ENCODE measurements around the gene KLHL13. TPM values are rescaled to one million over a fixed set of nuclear protein-coding genes. Genes with fewer than 3 reads are reported as not detected.
"Not testable (repeated sequence)": the region's sequence is repeated elsewhere in the genome, so short reads cannot be mapped to it uniquely, and the experiment has no call there.

Gene KLHL13
- total and polyA plus RNA-seq, 4 donors, result 2.3 to 6.8 (median 3.9) TPM

- 41 to 79% methylated on average over 2 of the region's 2 CpGs for WGBS, 2 donors
- no peaks in the 10 kb centered on the region for H3K27me3 ChIP-seq (ENCODE audit: control insufficient read depth in 1 of 2, insufficient read depth in 2 of 2, low read length in 1 of 2)
- DNase-seq (no peak), ATAC-seq (ENCODE audit: low FRiP score) (no peak)
- no peak overlapping the region for H3K4me3 ChIP-seq (ENCODE audit: low read length in 2 of 2)
- H3K9me3 ChIP-seq (ENCODE audit: control insufficient read depth, low read length), result no peaks in the 10 kb centered on the region
- H3K27ac ChIP-seq (ENCODE audit: low read depth in 1 of 2, low read length in 2 of 2), result no peak overlapping the region
- H3K4me1 ChIP-seq (ENCODE audit: control insufficient read depth in 1 of 2, insufficient read depth in 2 of 2, low read length in 2 of 2), result no peaks in the 10 kb centered on the region
- H3K36me3 ChIP-seq (ENCODE audit: control insufficient read depth in 1 of 2, insufficient read depth in 2 of 2, low read length in 1 of 2), result no peaks in the 10 kb centered on the region
- intact Hi-C loops (cut with DNase I), result no loop called here
These were observed 93.9 kb downstream of the KLHL13 start for GRCh38 chrX:118022753-118023152.

- no peaks in the 10 kb centered on the region for H3K36me3 ChIP-seq (ENCODE audit: control insufficient read depth in 1 of 2, insufficient read depth in 2 of 2, low read length in 1 of 2)
- intact Hi-C loops (cut with DNase I), result no loop called here
- DNase-seq, result no peak
- H3K4me1 ChIP-seq (ENCODE audit: control insufficient read depth in 1 of 2, insufficient read depth in 2 of 2, low read length in 2 of 2), result no peaks in the 10 kb centered on the region
- no peak for ATAC-seq (ENCODE audit: low FRiP score)
- no peak overlapping the region for H3K4me3 ChIP-seq (ENCODE audit: low read length in 2 of 2)
- H3K9me3 ChIP-seq (ENCODE audit: control insufficient read depth, low read length), result no peaks in the 10 kb centered on the region
- H3K27me3 ChIP-seq (ENCODE audit: control insufficient read depth in 1 of 2, insufficient read depth in 2 of 2, low read length in 1 of 2), result no peaks in the 10 kb centered on the region
- no peak overlapping the region for H3K27ac ChIP-seq (ENCODE audit: low read depth in 1 of 2, low read length in 2 of 2)
These were observed 100.2 kb downstream of the KLHL13 start for GRCh38 chrX:118016422-118016821.

DNA sequence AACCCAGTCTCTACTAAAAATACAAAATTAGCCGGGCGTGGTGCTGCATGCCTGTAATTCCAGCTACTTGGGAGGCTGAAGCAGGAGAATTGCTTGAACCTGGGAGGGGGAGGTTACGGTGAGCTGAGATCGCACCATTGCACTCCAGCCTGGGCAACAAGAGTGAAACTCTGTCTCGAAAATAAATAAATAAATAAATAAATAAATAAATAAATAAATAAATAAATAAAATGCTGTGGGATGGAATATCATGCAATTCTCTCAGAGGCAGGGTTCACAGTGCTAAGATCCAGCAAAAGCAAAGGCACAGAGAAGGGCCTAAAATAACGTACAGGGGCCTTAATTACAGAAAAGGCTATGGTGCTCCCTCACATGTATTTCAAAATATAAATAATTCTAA lies 114.2 kb downstream of the KLHL13 start:
- H3K27ac ChIP-seq (ENCODE audit: low read depth in 1 of 2, low read length in 2 of 2); H3K27me3 ChIP-seq (ENCODE audit: control insufficient read depth in 1 of 2, insufficient read depth in 2 of 2, low read length in 1 of 2); DNase-seq; H3K4me3 ChIP-seq (ENCODE audit: low read length in 2 of 2); H3K36me3 ChIP-seq (ENCODE audit: control insufficient read depth in 1 of 2, insufficient read depth in 2 of 2, low read length in 1 of 2); ATAC-seq (ENCODE audit: low FRiP score); H3K4me1 ChIP-seq (ENCODE audit: control insufficient read depth in 1 of 2, insufficient read depth in 2 of 2, low read length in 2 of 2); H3K9me3 ChIP-seq (ENCODE audit: control insufficient read depth, low read length); intact Hi-C loops (cut with DNase I): not testable (repeated sequence)
- WGBS, 2 donors, result 89 to 96% methylated on average over 6 of the region's 6 CpGs

GRCh38 chrX:118000518-118000917 lies 116.1 kb downstream of the KLHL13 start:
- DNase-seq, result no peak

GRCh38 chrX:117998171-117998570 lies 118.4 kb downstream of the KLHL13 start:
- Histone ChIP-seq H3K27ac (ENCODE audit: low read depth in 1 of 2, low read length in 2 of 2) (no peak overlapping the region), H3K4me3 (ENCODE audit: low read length in 2 of 2) (no peak overlapping the region), H3K9me3 (ENCODE audit: control insufficient read depth, low read length) (no peaks in the 10 kb centered on the region), H3K36me3 (ENCODE audit: control insufficient read depth in 1 of 2, insufficient read depth in 2 of 2, low read length in 1 of 2) (no peaks in the 10 kb centered on the region), H3K27me3 (ENCODE audit: control insufficient read depth in 1 of 2, insufficient read depth in 2 of 2, low read length in 1 of 2) (no peaks in the 10 kb centered on the region), H3K4me1 (ENCODE audit: control insufficient read depth in 1 of 2, insufficient read depth in 2 of 2, low read length in 2 of 2) (no peaks in the 10 kb centered on the region)
- 84 to 96% methylated on average over 2 of the region's 2 CpGs for WGBS, 2 donors
- ATAC-seq (ENCODE audit: low FRiP score), result no peak
- intact Hi-C loops (cut with DNase I), result no loop called here
- no peak for DNase-seq

More at GRCh38 chrX:118000518-118000917, 116.1 kb downstream of the KLHL13 start:
- no peak for ATAC-seq (ENCODE audit: low FRiP score)
- Histone ChIP-seq H3K27ac (ENCODE audit: low read depth in 1 of 2, low read length in 2 of 2) (no peak overlapping the region), H3K4me3 (ENCODE audit: low read length in 2 of 2) (no peak overlapping the region), H3K9me3 (ENCODE audit: control insufficient read depth, low read length) (no peaks in the 10 kb centered on the region), H3K36me3 (ENCODE audit: control insufficient read depth in 1 of 2, insufficient read depth in 2 of 2, low read length in 1 of 2) (no peaks in the 10 kb centered on the region), H3K4me1 (ENCODE audit: control insufficient read depth in 1 of 2, insufficient read depth in 2 of 2, low read length in 2 of 2) (no peaks in the 10 kb centered on the region), H3K27me3 (ENCODE audit: control insufficient read depth in 1 of 2, insufficient read depth in 2 of 2, low read length in 1 of 2) (no peaks in the 10 kb centered on the region)
- intact Hi-C loops (cut with DNase I), result no loop called here

GRCh38 chrX:117996918-117997480 lies 119.6 kb downstream of the KLHL13 start:
- Histone ChIP-seq H3K4me1 (ENCODE audit: control insufficient read depth in 1 of 2, insufficient read depth in 2 of 2, low read length in 2 of 2) (no peaks in the 10 kb centered on the region), H3K4me3 (ENCODE audit: low read length in 2 of 2) (no peak overlapping the region), H3K27ac (ENCODE audit: low read depth in 1 of 2, low read length in 2 of 2) (no peak overlapping the region), H3K27me3 (ENCODE audit: control insufficient read depth in 1 of 2, insufficient read depth in 2 of 2, low read length in 1 of 2) (no peaks in the 10 kb centered on the region), H3K9me3 (ENCODE audit: control insufficient read depth, low read length) (no peaks in the 10 kb centered on the region), H3K36me3 (ENCODE audit: control insufficient read depth in 1 of 2, insufficient read depth in 2 of 2, low read length in 1 of 2) (no peaks in the 10 kb centered on the region)
- DNase-seq (no peak), ATAC-seq (ENCODE audit: low FRiP score) (no peak)
- 51 to 79% methylated on average over 3 of the region's 3 CpGs for WGBS, 2 donors
- intact Hi-C loops (cut with DNase I), result no loop called here

- intact Hi-C loops (cut with DNase I), result no loop called here
These were observed 120.2 kb downstream of the KLHL13 start for GRCh38 chrX:117996408-117996807.

GRCh38 chrX:117995378-117995777 lies 121.2 kb downstream of the KLHL13 start:
- Histone ChIP-seq H3K9me3 (ENCODE audit: control insufficient read depth, low read length) (no peaks in the 10 kb centered on the region), H3K27ac (ENCODE audit: low read depth in 1 of 2, low read length in 2 of 2) (no peak overlapping the region), H3K36me3 (ENCODE audit: control insufficient read depth in 1 of 2, insufficient read depth in 2 of 2, low read length in 1 of 2) (no peaks in the 10 kb centered on the region), H3K4me1 (ENCODE audit: control insufficient read depth in 1 of 2, insufficient read depth in 2 of 2, low read length in 2 of 2) (no peaks in the 10 kb centered on the region), H3K4me3 (ENCODE audit: low read length in 2 of 2) (no peak overlapping the region), H3K27me3 (ENCODE audit: control insufficient read depth in 1 of 2, insufficient read depth in 2 of 2, low read length in 1 of 2) (no peaks in the 10 kb centered on the region)
- ATAC-seq (ENCODE audit: low FRiP score), result no peak
- DNase-seq, result no peak
- intact Hi-C loops (cut with DNase I), result no loop called here
- 95 to 100% methylated on average over 1 of the region's 1 CpG for WGBS, 2 donors

More at GRCh38 chrX:117996408-117996807, 120.2 kb downstream of the KLHL13 start:
- DNase-seq (no peak), ATAC-seq (ENCODE audit: low FRiP score) (no peak)
- Histone ChIP-seq H3K27ac (ENCODE audit: low read depth in 1 of 2, low read length in 2 of 2) (no peak overlapping the region), H3K4me1 (ENCODE audit: control insufficient read depth in 1 of 2, insufficient read depth in 2 of 2, low read length in 2 of 2) (no peaks in the 10 kb centered on the region), H3K36me3 (ENCODE audit: control insufficient read depth in 1 of 2, insufficient read depth in 2 of 2, low read length in 1 of 2) (no peaks in the 10 kb centered on the region), H3K27me3 (ENCODE audit: control insufficient read depth in 1 of 2, insufficient read depth in 2 of 2, low read length in 1 of 2) (no peaks in the 10 kb centered on the region), H3K4me3 (ENCODE audit: low read length in 2 of 2) (no peak overlapping the region), H3K9me3 (ENCODE audit: control insufficient read depth, low read length) (no peaks in the 10 kb centered on the region)
- WGBS, 2 donors, result 67 to 95% methylated on average over 4 of the region's 4 CpGs

DNA sequence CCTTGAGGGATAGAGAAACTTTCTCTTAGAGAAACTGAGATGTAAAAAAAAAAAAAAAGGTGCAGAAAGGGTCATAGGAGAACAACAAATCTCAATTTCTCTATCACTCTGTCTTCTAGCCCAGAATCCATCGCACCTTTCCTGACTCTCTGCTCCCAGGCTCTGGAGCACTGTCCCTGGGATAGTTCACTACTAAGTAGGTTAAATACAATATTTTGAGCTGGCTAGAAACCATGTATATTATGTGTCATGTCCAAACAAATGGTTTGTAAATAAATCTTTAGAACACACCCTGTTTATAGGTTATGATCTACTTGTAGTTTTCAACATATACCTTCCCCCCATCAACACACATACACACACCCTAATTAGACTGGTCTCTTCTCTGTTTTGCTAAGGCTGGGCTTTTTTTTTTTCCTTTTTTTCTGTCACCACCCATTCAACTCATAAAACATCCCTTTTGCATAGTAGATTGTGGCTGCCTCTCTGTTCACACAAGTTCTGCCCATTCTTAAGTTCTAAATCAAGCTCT lies 124.4 kb downstream of the KLHL13 start:
- no peak overlapping the region for H3K27ac ChIP-seq (ENCODE audit: low read depth in 1 of 2, low read length in 2 of 2)
- no peaks in the 10 kb centered on the region for H3K9me3 ChIP-seq (ENCODE audit: control insufficient read depth, low read length)
- no peaks in the 10 kb centered on the region for H3K4me1 ChIP-seq (ENCODE audit: control insufficient read depth in 1 of 2, insufficient read depth in 2 of 2, low read length in 2 of 2)
- ATAC-seq (ENCODE audit: low FRiP score), result no peak
- no peaks in the 10 kb centered on the region for H3K36me3 ChIP-seq (ENCODE audit: control insufficient read depth in 1 of 2, insufficient read depth in 2 of 2, low read length in 1 of 2)
- no peak for DNase-seq
- WGBS, 2 donors, result 75 to 83% methylated on average over 1 of the region's 1 CpG
- no peak overlapping the region for H3K4me3 ChIP-seq (ENCODE audit: low read length in 2 of 2)
- intact Hi-C loops (cut with DNase I), result no loop called here
- no peaks in the 10 kb centered on the region for H3K27me3 ChIP-seq (ENCODE audit: control insufficient read depth in 1 of 2, insufficient read depth in 2 of 2, low read length in 1 of 2)

All from aorta (tissue), 5 donors.